Upper lobe of left lung (tissue), 4 donors: ENCODE data around the gene ECT2.

ENCODE experiments used
- EP300 ChIP-seq, 4 donors: sonication (generic); formaldehyde crosslinking; IDR thresholded peaks; one replicate each; pipeline ENCODE4 v1.5.1; 2017; ENCODE audit warnings: antibody characterized with exemption in 4 of 4, control low read depth in 2 of 4
- POLR2A ChIP-seq, 4 donors: fragments of 450-650 bp; IDR thresholded peaks; one replicate each; pipeline ENCODE4 v1.5.1; 2016 to 2017; ENCODE audit warnings: antibody characterized with exemption in 4 of 4, mild to moderate bottlenecking in 2 of 4

DNA sequence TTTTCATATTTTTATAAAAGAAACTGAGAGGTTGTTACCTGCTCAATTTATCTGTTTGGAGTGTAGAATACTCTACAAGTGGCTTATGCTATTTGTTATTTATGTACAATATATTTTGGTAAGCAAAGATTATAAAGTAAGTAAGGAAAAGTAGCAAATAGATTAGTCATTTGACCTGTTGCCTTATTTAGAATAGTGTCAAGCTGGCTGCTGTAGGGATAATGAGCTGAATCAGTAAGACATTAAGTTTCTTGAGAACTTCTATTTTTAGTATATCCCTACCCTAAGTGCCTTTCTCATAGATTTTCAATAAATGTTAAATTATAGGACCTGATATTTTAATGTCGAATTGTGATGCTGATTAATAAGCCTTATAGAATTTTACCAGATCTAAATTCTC lies 37.2 kb downstream of the ECT2 start:
- no peak for TF ChIP-seq EP300 (IDR thresholded peaks at IDR 0.05)
- TF ChIP-seq POLR2A (IDR thresholded peaks at IDR 0.05), result no peak
